K562 (cell line): ENCODE results near the gene ZFX. TPM values are rescaled to one million over a fixed set of nuclear protein-coding genes. Genes with fewer than 3 reads are reported as not detected.
A peak's percentile ranks its signal among the peaks of the same experiment; 100 is the strongest.

Experiments used
- ATAC-seq: fragments of 200-7000 bp; cut with Tn5 transposase; 3 replicates; pipeline ENCODE4 v1.9.1; 2020; ENCODE audit warnings: moderate library complexity
- BruUV-seq: library from RNA; stranded (reverse); fragments of 400-500 nt; replicated peaks from 2 replicates; lab custom pipeline; 2021; lab: Mats Ljungman, UMichigan
- CTCF ChIA-PET: fragments of 300-600 bp; formaldehyde crosslinking; extraction: SDS; loops from one replicate; lab custom pipeline; 2021; ENCODE audit warnings: low intra/inter-chr PET ratio; lab: Yijun Ruan, JAX
- POLR2A ChIA-PET: fragments of 300-600, 350-650 bp; sonication (Branson Sonifier 250); formaldehyde crosslinking; extraction: SDS; loops from one replicate; lab custom pipeline; 2021; ENCODE audit warnings: antibody characterized with exemption, inconsistent platforms; lab: Yijun Ruan, JAX
- DNase-seq, 4 experiments: peaks; one replicate each; pipeline versions ENCODE4 v3.0.0 to v3.0.0-alpha.2; 2011 to 2018; ENCODE audit warnings: low spot score in 3 of 4, mixed read lengths in 3 of 4; ENCODE audit errors: extremely low read depth in 1 of 4
- FAIRE-seq: peaks from 2 replicates; lab custom pipeline; 2011; peaks lifted over from hg19 to GRCh38; lab: Jason Lieb, UNC
- H2AFZ ChIP-seq: 2 replicates; pipeline ENCODE4 v1.6.0; 2011; ENCODE audit warnings: low read depth, low read length, control low read depth, inconsistent platforms
- H3K27ac ChIP-seq: fragments of 200-600 bp; 3 replicates; pipeline ENCODE4 v1.8.0; 2011; ENCODE audit warnings: low read depth, mild to moderate bottlenecking, control low read depth, inconsistent platforms, low read length, moderate library complexity, mixed read lengths; ENCODE audit errors: extremely low read depth
- H3K27me3 ChIP-seq, 2 experiments: fragments of 300-600 bp in 1 of 2; 2 replicates in 1 of 2; 3 replicates in 1 of 2; pipeline versions ENCODE4 v1.6.0 to v1.8.0; 2011; ENCODE audit warnings: inconsistent platforms in 2 of 2, low read length in 2 of 2, mild to moderate bottlenecking in 1 of 2, mixed read lengths in 1 of 2, moderate library complexity in 1 of 2; ENCODE audit not compliant: control insufficient read depth in 2 of 2, insufficient read depth in 2 of 2
- H3K36me3 ChIP-seq: fragments of 300-600 bp; 3 replicates; pipeline ENCODE4 v1.8.0; 2011; ENCODE audit warnings: mild to moderate bottlenecking, low read length, inconsistent platforms; ENCODE audit not compliant: control insufficient read depth, insufficient read depth
- H3K4me1 ChIP-seq, 2 experiments: fragments of 200-600 bp in 1 of 2; replicated peaks in 1 of 2; 2 replicates in 1 of 2; 3 replicates in 1 of 2; pipeline versions ENCODE4 v1.5.1 to v1.8.0; 2011; ENCODE audit warnings: inconsistent platforms in 2 of 2, low read length in 2 of 2, mild to moderate bottlenecking in 1 of 2, mixed read lengths in 1 of 2, moderate library complexity in 1 of 2; ENCODE audit not compliant: control insufficient read depth in 2 of 2, insufficient read depth in 2 of 2
- H3K4me2 ChIP-seq: 2 replicates; pipeline ENCODE4 v1.6.1; 2011; ENCODE audit warnings: low read length, control low read depth, inconsistent platforms, mixed read lengths; ENCODE audit not compliant: insufficient read depth
- H3K4me3 ChIP-seq: fragments of 200-600 bp; sonication (generic), shearing (Covaris generic); 2 replicates; pipeline ENCODE4 v1.5.1; 2016; ENCODE audit warnings: control low read depth, inconsistent platforms
- H3K79me2 ChIP-seq: fragments of 200-600 bp; 3 replicates; pipeline ENCODE4 v1.8.0; 2011; ENCODE audit warnings: low read length, inconsistent platforms; ENCODE audit not compliant: control insufficient read depth, insufficient read depth
- H3K9ac ChIP-seq, 2 experiments: 2 replicates each; pipeline versions ENCODE4 v1.6.0 to v1.6.1; 2011; ENCODE audit warnings: low read depth in 2 of 2, low read length in 2 of 2, control low read depth in 1 of 2, inconsistent platforms in 1 of 2, mild to moderate bottlenecking in 1 of 2, mixed read lengths in 1 of 2; ENCODE audit not compliant: insufficient read depth in 1 of 2
- H3K9me1 ChIP-seq: one replicate; pipeline ENCODE4 v1.6.0; 2011; ENCODE audit warnings: inconsistent platforms, mild to moderate bottlenecking, low read length, moderate library complexity; ENCODE audit not compliant: control insufficient read depth, insufficient read depth
- H3K9me3 ChIP-seq: replicated peaks from 2 replicates; pipeline ENCODE4 v1.5.1; 2011; ENCODE audit warnings: low read depth, low read length, inconsistent platforms; ENCODE audit not compliant: control insufficient read depth, insufficient read depth
- H4K20me1 ChIP-seq: replicated peaks from 2 replicates; pipeline ENCODE4 v1.6.1; 2011; ENCODE audit warnings: low read length, inconsistent platforms, mixed read lengths; ENCODE audit not compliant: control insufficient read depth, insufficient read depth
- BCOR ChIP-seq: fragments of 450-650 bp; IDR thresholded peaks from 2 replicates; pipeline ENCODE4 v1.6.1; 2016
- BRCA1 ChIP-seq, 2 experiments: fragments of 450-650 bp in 1 of 2; sonication (generic) in 1 of 2; formaldehyde crosslinking in 1 of 2; IDR thresholded peaks; 2 replicates each; pipeline versions ENCODE4 v1.5.0 to v1.6.1; 2017 to 2020; ENCODE audit warnings: mild to moderate bottlenecking in 1 of 2, missing genetic modification reagents in 1 of 2
- ILF3 ChIP-seq: fragments of 450-650 bp; IDR thresholded peaks from 2 replicates; pipeline ENCODE4 v1.6.1; 2018; ENCODE audit warnings: antibody characterized with exemption, mild to moderate bottlenecking, moderate library complexity, borderline replicate concordance
- KDM1A ChIP-seq, 2 experiments: fragments of 450-650 bp; IDR thresholded peaks; 2 replicates each; pipeline ENCODE4 v1.6.1; 2016; ENCODE audit warnings: mild to moderate bottlenecking in 2 of 2
- L3MBTL2 ChIP-seq: fragments of 450-650 bp; IDR thresholded peaks from 2 replicates; pipeline ENCODE4 v1.6.1; 2016; ENCODE audit warnings: mild to moderate bottlenecking, moderate library complexity
- NKRF ChIP-seq: fragments of 450-650 bp; IDR thresholded peaks from 2 replicates; pipeline ENCODE4 v1.6.1; 2016; ENCODE audit warnings: borderline replicate concordance
- PHB ChIP-seq: fragments of 250-450 bp; sonication (Bioruptor Pico); IDR thresholded peaks from 2 replicates; pipeline ENCODE4 v1.5.0; 2021
- RBM25 ChIP-seq: fragments of 200-400 bp; formaldehyde crosslinking; IDR thresholded peaks from 2 replicates; pipeline ENCODE4 v1.6.1; 2018; ENCODE audit warnings: low read length, low read depth, moderate library complexity; ENCODE audit not compliant: severe bottlenecking
- SMARCA5 ChIP-seq: fragments of 450-650 bp; IDR thresholded peaks from 2 replicates; pipeline ENCODE4 v1.6.1; 2016
- SUPT5H ChIP-seq: fragments of 450-650 bp; IDR thresholded peaks from 2 replicates; pipeline ENCODE4 v1.6.1; 2016
- TRIM24 ChIP-seq, 2 experiments: fragments of 450-650 bp; IDR thresholded peaks; 2 replicates each; pipeline ENCODE4 v1.6.1; 2016
- ZNF121 ChIP-seq: sonication (generic); formaldehyde crosslinking; conservative IDR thresholded peaks from 2 replicates; pipeline ENCODE4 v1.8.0; 2022; ENCODE audit warnings: missing genetic modification reagents
- ZNF239 ChIP-seq: fragments of 250-450 bp; sonication (Bioruptor Pico); IDR thresholded peaks from 2 replicates; pipeline ENCODE4 v1.4.0; 2020; ENCODE audit warnings: mild to moderate bottlenecking
- ZNF282 ChIP-seq: sonication (generic); formaldehyde crosslinking; IDR thresholded peaks from 2 replicates; pipeline ENCODE4 v1.8.1; 2023; ENCODE audit warnings: missing genetic modification reagents
- ZNF407 ChIP-seq: fragments of 450-650 bp; IDR thresholded peaks from 2 replicates; pipeline ENCODE4 v1.6.1; 2016; ENCODE audit warnings: low read depth
- WGBS: fragments of 100-300 bp; shearing (Covaris generic); methylation state at CpG from one replicate; pipeline ENCODE4 v1.1.6; 2016; ENCODE audit warnings: low coverage, mixed read lengths; ENCODE audit not compliant: insufficient coverage; ENCODE audit errors: missing lambda C conversion rate; 5-methylcytosine and 5-hydroxymethylcytosine counted together
- in situ Hi-C: fragments of 300-500 bp; cut with MboI; formaldehyde crosslinking; loops from 4 replicates; pipeline ENCODE4 v1.15.0; 2018; ENCODE audit warnings: inconsistent platforms, mixed read lengths
- intact Hi-C: fragments of 100-400 bp; cut with micrococcal nuclease; formaldehyde crosslinking; loops from 2 replicates; pipeline ENCODE4 v1.14.2; 2022
- polyA plus RNA-seq, 8 experiments: library from polyadenylated mRNA; depleted of rRNA in 4 of 8; stranded (reverse) in 5 of 8; unstranded in 3 of 8; fragments of >200 nt; fragmentation: Nextera tagmentation in 2 of 8; fragmentation: Illumina TruSeq in 1 of 8; extraction: Ambion mirVana in 2 of 8; extraction: Trizol in 1 of 8; gene quantifications; 2 replicates each; pipeline versions ENCODE4 v1.2.1 to v1.2.3, GENCODE V29; 2011 to 2014; ENCODE audit warnings: inconsistent platforms in 1 of 8, missing spikeins in 1 of 8
- total RNA-seq, 7 experiments: library from RNA; depleted of rRNA in 6 of 7; stranded (reverse); fragments of >200 nt in 6 of 7; fragmentation: Illumina TruSeq in 2 of 7; extraction: Trizol in 2 of 7; gene quantifications; 2 replicates each; pipeline versions ENCODE4 v1.2.1 to v1.2.3, GENCODE V29; 2011 to 2021; ENCODE audit warnings: low replicate concordance in 1 of 7

The ZFX gene
- total and polyA plus RNA-seq, 9 of the 15 experiments (the other 6 are each of a cell fraction or from before 2014, with no cell fraction given), result 5.3 to 25.2 (median 11.4) TPM

GRCh38 chrX:24228596-24228995, 79.1 kb downstream of the ZFX start:
- 0 out of 2 replicates have a peak, but pooled peaks cover 2% of the 10 kb centered on the region for H3K9me3 ChIP-seq
- 0 out of 4 replicates have a peak, but pooled peaks of 1 of the 2 experiments have one; percentile 21 for TF ChIP-seq TRIM24 (IDR thresholded peaks at IDR 0.05)
- peak in 1 of 2 experiments; percentile 21; a peak in 1 of 4 replicates for TF ChIP-seq KDM1A (IDR thresholded peaks at IDR 0.05)
- TF ChIP-seq ZNF121 (CRISPR knock-in tag), result peak; percentile 71
- no peak for TF ChIP-seq NKRF
- peak; percentile 50; the same call in 1 of the 2 replicates for TF ChIP-seq ZNF407
- no peak for TF ChIP-seq BRCA1 (IDR thresholded peaks at IDR 0.05)
- TF ChIP-seq BRCA1 (CRISPR knock-in tag; IDR thresholded peaks at IDR 0.05), result no peak
- TF ChIP-seq ILF3, result no peak
- no peak for TF ChIP-seq SUPT5H
- no peak for TF ChIP-seq L3MBTL2
- no peak for TF ChIP-seq ZNF239 (CRISPR knock-in tag)
- TF ChIP-seq RBM25, result peak; percentile 67
- TF ChIP-seq PHB (CRISPR knock-in tag), result no peak
- TF ChIP-seq BCOR, result peak; percentile 80
- TF ChIP-seq ZNF282 (CRISPR knock-in tag), result no peak
- 0 out of 2 replicates have a peak, but pooled peaks have one; percentile 27 for TF ChIP-seq SMARCA5
- no TSS peak for BruUV-seq
- in situ Hi-C loops, result no loop called here
- H3K27me3 ChIP-seq, result no peaks in the 10 kb centered on the region
- H3K4me3 ChIP-seq, result no peak overlapping the region
- H3K9me1 ChIP-seq, result no peaks in the 10 kb centered on the region
- H3K27ac ChIP-seq, result peak overlapping the region; percentile 68; the same call in 2 of the 3 replicates
- H4K20me1 ChIP-seq, result no peaks in the 10 kb centered on the region
- 100% methylated on average over 2 of the region's 5 CpGs for WGBS
- no peak for DNase-seq
- FAIRE-seq, result no peak
- H3K9ac ChIP-seq, result no peak overlapping the region
- H3K79me2 ChIP-seq, result no peaks in the 10 kb centered on the region
- H3K4me1 ChIP-seq, result peaks cover 12 to 25% of the 10 kb centered on the region in 2 experiments; a peak in 4 of 5 replicates
- no peak overlapping the region for H3K4me2 ChIP-seq
- no peak for ATAC-seq
- ChIA-PET POLR2A (no interaction called here), CTCF (no interaction called here)
- H2AFZ ChIP-seq, result no peak overlapping the region
- no peaks in the 10 kb centered on the region for H3K36me3 ChIP-seq
- intact Hi-C loops, result no loop called here
